Fibroblast of villous mesenchyme (primary cell): ENCODE measurements around the gene NR6A1. TPM values are rescaled to one million over a fixed set of nuclear protein-coding genes. Genes with fewer than 3 reads are reported as not detected.
"Not testable (repeated sequence)": the region's sequence is repeated elsewhere in the genome, so short reads cannot be mapped to it uniquely, and the experiment has no call there.

ENCODE experiments used
- DNase-seq: peaks from one replicate; pipeline ENCODE4 v3.0.0-alpha.2; 2010; ENCODE audit warnings: low read depth
- H3K4me3 ChIP-seq: 2 replicates; pipeline ENCODE4 v1.5.1; 2011; ENCODE audit warnings: low read depth, mild to moderate bottlenecking, low read length
- CTCF ChIP-seq: IDR thresholded peaks from 2 replicates; pipeline ENCODE4 v1.5.1; 2012; ENCODE audit warnings: low read depth, mild to moderate bottlenecking, low read length; ENCODE audit not compliant: insufficient read depth
- total RNA-seq: library from RNA; depleted of rRNA; stranded (reverse); fragments of >200 nt; gene quantifications from 2 replicates; pipeline ENCODE4 v1.2.3, GENCODE V29; 2012

NR6A1 gene
- total RNA-seq, 1 donor: under 0.01 TPM

GRCh38 chr9:124739360-124739759 is 31.8 kb downstream of the NR6A1 start:
- TF ChIP-seq CTCF: no peak
- no peak for DNase-seq

GRCh38 chr9:124738075-124738474 is 33.0 kb downstream of the NR6A1 start:
- not testable (repeated sequence) for H3K4me3 ChIP-seq, DNase-seq

More at GRCh38 chr9:124739360-124739759, 31.8 kb downstream of the NR6A1 start:
- H3K4me3 ChIP-seq: no peak overlapping the region

- H3K4me3 ChIP-seq: no peak overlapping the region
- peak; percentile 37 for DNase-seq
- TF ChIP-seq CTCF: no peak
These were observed 36.0 kb downstream of the NR6A1 start for GRCh38 chr9:124735121-124735520.

- H3K4me3 ChIP-seq, DNase-seq: not testable (repeated sequence)
These were observed 36.4 kb downstream of the NR6A1 start for GRCh38 chr9:124734741-124735083.

- DNase-seq: no peak
- no peak for TF ChIP-seq CTCF
- H3K4me3 ChIP-seq: no peak overlapping the region
These were observed 37.0 kb downstream of the NR6A1 start for GRCh38 chr9:124733964-124734740.

- no peak overlapping the region for H3K4me3 ChIP-seq
- no peak for TF ChIP-seq CTCF
- no peak for DNase-seq
These were observed 40.3 kb downstream of the NR6A1 start for GRCh38 chr9:124730772-124731171.

GRCh38 chr9:124726886-124727285 is 44.2 kb downstream of the NR6A1 start:
- DNase-seq: no peak
- H3K4me3 ChIP-seq: no peak overlapping the region
- TF ChIP-seq CTCF: no peak

- TF ChIP-seq CTCF: no peak
- DNase-seq: no peak
- no peak overlapping the region for H3K4me3 ChIP-seq
These were observed 46.1 kb downstream of the NR6A1 start for GRCh38 chr9:124725068-124725452.
